ENCODE measurements around the gene SLC43A1.

The SLC43A1 gene

DNA sequence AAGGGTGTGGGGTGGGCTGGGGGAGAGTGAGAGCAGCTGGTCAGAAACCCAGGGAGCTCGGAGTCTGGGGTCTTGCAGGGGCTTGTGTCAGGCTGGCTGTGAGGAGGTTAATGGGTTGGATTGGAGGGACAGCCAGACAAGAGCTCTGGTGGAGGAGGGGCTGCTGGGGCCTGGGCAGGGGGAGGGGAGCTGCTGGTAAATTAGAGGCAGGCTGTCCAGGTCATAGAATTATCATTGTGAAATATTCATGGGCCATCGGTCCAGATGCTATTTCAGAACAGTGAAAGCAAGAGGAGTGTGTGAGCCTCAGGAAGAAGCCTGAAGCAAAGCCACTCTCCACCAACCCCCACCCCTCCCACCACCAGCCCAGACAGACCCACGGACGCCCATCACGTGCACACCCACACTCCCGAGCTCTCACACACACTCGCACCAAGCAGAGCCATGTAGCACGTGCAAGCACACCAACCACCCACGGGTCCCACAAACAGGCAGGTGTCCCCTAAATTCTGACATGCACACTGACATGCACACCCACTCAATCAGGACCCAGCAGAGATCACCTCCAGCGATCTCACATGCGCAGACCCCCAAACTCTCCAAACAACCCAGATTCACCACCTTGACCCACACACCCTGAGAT, 36.4 kb downstream of the SLC43A1 start:
- no peak for DNase-seq (ENCODE audit: low read depth in 2 of 2)

- DNase-seq (ENCODE audit: low read depth in 2 of 2), result no peak
These were observed 37.9 kb downstream of the SLC43A1 start for GRCh38 chr11:57477507-57478189.

DNA sequence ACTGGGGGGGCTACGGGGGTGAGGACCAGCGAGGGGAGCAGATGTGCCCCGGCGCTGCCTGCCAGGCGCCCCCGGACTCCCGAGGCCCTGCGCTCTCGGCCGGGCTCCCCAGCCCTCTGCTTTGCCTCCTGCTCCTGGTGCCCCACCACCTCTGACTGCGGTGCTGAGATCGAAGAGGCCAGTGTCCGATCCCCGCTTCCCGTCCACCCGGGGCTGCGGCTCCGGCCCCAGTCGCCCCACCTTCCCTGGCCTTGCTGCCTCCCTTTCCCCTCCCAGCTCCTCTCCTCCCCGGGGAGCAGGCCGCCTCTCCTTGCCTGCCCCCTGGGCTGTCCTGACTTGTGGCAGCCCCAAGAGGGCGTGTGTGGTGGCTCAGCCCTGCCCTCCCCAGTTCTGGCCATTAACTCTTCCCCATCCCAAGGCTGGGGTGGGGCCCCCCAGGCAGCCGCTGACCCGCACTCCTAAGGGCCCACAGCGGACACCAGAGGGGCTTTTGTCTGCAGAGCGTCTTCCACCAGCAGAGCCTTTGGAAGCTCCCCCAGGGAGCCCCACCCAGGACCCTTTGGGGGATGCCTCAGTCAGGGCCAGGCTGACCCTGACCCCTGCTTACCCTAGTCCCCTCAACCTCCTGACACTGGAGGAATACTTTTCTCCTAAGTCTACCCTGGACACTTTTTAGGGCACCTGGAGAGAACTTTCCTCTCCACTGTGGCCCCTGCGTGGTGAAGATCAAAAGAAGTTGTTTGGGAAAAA, 38.6 kb downstream of the SLC43A1 start:
- no peak for DNase-seq (ENCODE audit: low read depth in 2 of 2)

GRCh38 chr11:57476047-57476756, 39.3 kb downstream of the SLC43A1 start:
- no peak for DNase-seq (ENCODE audit: low read depth in 2 of 2)

GRCh38 chr11:57475671-57476046, 39.8 kb downstream of the SLC43A1 start:
- no peak for DNase-seq (ENCODE audit: low read depth in 2 of 2)

GRCh38 chr11:57475191-57475590, 40.3 kb downstream of the SLC43A1 start:
- DNase-seq (ENCODE audit: low read depth in 2 of 2), result no peak

- no peak for DNase-seq (ENCODE audit: low read depth in 2 of 2)
These were observed 40.7 kb downstream of the SLC43A1 start for GRCh38 chr11:57474803-57475115.

GRCh38 chr11:57474017-57474802, 41.3 kb downstream of the SLC43A1 start:
- no peak for DNase-seq (ENCODE audit: low read depth in 2 of 2)

- no peak for DNase-seq (ENCODE audit: low read depth in 2 of 2)
These were observed 42.1 kb downstream of the SLC43A1 start for GRCh38 chr11:57473285-57473841.

DNA sequence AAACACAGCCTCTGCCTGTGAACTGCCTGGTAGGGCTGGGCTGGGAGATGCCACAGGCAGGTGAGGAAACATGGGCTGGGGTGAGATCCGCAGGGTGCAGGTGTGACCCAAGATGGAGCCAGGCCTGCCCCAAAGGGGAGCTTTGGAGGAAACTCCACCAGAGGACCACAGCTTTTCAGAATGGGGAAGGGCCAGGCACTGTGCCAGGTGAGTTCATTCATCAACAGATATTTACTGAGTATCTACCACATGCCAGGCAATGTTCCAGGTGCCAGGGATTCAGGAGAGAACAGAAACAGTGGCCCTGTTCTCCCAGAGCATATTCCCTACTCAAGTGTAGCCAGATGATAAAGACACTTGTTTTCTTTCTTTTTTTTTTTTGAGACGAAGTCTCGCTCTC, 44.0 kb downstream of the SLC43A1 start:
- no peak for DNase-seq (ENCODE audit: low read depth in 2 of 2)

DNA sequence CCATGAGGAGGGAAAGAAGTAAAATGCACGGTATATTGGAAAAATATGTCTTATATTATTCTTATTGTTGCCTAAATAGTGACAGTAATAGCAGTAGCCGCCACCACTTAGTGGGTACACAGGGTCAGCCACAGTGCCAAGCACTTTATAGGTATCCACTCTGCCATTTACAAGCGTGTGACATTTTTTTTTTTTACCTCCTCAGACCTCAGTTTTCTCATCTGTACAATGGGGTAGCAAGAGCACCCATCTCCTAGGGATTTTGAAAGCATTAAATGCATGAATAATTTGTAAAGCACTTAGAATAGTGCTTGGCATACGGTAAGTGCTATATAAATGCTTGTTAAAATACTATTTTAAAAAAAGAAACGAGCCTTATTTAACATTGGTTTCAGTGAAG, 46.2 kb downstream of the SLC43A1 start:
- DNase-seq (ENCODE audit: low read depth in 2 of 2), result no peak

DNA sequence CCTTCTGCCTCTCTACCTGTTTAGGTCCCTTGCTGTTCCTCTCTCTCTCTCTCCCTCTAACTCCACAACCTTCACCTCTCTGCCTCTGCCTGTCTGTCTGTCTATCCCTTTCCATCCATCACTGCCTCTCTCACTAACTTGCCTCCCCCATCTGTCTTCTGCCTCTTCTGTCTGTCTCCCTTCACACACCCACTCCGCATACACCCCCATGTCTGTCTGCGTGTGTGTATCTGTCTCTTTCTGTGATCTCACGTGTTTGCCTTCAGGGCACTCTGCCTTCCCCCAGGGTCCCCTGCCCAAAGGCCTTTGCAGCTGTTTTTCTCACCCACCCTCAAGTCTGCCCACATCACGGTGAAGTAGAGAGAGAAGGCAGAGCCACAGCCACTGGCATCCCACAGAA, 47.2 kb downstream of the SLC43A1 start:
- no peak for DNase-seq (ENCODE audit: low read depth in 2 of 2)

DNA sequence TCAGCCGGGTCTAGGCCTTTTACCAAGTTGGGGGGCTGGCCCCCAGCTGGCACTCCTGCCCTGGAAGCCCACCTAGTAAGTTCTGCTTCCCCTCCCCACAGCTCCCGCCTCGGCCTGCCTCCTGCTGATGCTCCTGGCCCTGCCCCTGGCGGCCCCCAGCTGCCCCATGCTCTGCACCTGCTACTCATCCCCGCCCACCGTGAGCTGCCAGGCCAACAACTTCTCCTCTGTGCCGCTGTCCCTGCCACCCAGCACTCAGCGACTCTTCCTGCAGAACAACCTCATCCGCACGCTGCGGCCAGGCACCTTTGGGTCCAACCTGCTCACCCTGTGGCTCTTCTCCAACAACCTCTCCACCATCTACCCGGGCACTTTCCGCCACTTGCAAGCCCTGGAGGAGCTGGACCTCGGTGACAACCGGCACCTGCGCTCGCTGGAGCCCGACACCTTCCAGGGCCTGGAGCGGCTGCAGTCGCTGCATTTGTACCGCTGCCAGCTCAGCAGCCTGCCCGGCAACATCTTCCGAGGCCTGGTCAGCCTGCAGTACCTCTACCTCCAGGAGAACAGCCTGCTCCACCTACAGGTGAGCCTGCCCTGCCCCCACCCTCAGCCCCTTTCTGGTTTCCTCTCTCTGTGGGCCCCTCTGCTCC, 47.9 kb downstream of the SLC43A1 start:
- no peak for DNase-seq (ENCODE audit: low read depth in 2 of 2)

DNA sequence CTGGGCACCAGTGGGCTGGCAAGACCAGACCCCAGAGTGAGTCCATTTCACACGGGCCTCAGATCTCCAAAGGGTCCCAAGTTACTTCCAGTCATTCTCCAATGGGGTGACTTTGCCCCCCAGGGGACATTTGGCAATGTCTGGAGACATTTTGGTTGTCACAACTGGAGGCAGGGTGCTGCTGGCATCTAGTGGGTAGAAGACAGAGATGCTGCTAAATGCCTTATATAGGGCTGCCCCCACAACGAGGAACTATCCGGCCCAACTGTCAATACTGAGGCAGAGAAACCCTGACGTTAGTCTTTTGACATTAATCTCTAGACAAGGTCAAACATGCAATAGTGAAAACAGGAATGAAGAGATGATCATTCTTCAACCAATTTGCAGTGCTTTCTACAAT, 48.8 kb downstream of the SLC43A1 start:
- DNase-seq (ENCODE audit: low read depth in 2 of 2), result no peak

GRCh38 chr11:57464539-57465181, 50.8 kb downstream of the SLC43A1 start:
- no peak for DNase-seq (ENCODE audit: low read depth in 2 of 2)

GRCh38 chr11:57463671-57464538, 51.6 kb downstream of the SLC43A1 start:
- no peak for DNase-seq (ENCODE audit: low read depth in 2 of 2)

DNA sequence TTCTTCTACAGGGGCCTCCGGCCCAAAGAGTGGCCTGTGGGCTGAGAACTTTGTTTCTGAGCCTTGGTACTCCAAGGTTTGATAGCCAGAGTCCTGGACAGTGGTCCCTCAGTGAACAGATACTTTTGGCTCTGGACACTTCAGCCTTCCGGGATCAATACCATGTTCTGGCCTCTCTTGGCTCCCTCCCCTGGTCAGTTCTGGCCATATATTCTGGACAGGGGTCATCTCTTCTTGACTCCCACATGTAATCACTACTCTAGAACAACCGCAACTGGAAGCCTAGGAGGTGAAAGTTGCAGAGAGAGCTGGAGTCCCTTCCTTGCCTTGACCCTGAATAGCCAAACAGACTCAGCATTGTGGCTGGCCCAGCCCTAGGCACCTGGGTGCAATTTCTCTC, 52.9 kb downstream of the SLC43A1 start:
- no peak for DNase-seq (ENCODE audit: low read depth in 2 of 2)

DNA sequence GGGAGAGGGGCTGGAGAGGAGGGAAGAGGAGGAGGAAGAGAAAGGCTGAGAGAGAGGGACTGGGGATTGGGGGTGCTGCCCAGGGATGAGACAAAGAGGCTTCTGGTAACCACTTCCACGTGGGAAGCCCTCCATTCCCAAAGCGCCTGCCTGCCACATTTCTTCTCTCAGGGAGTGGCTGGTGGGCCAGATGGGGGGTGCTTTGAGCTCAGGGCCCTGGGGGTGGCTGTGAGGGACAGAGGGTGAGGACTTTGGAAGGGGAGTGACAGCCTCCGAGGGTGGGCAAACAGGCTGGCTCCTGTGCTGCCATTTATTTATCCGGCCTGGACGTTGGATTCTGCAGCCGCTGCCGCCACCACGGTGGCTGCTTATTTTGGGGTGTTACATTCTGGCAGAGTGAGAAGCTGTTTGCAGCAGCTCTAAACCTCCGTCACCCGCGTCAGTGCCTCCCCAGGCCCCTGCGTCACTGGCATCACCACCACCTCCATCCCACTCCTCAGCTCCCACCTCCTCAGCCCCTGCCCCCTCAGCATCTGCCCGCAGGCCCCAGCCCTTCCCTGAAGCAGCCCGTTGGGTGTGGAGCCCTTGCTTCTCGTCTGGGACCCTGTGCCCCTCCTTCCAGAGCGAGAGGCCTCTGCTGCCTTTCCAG, 53.5 kb downstream of the SLC43A1 start:
- no peak for DNase-seq (ENCODE audit: low read depth in 2 of 2)

All from stimulated activated CD4-positive, alpha-beta T cell treated with anti-CD3 and anti-CD28 coated beads, Interleukin-4, amount 100 ng/mL, for 48 hours (primary cell).